Raji (cell line): ENCODE results near the gene SUZ12.

Experiments
- POLR2A ChIP-seq: IDR thresholded peaks from 2 replicates; pipeline ENCODE4 v1.6.1; 2011; ENCODE audit warnings: low read depth, low read length, control low read depth; ENCODE audit not compliant: insufficient read depth

Gene SUZ12

DNA sequence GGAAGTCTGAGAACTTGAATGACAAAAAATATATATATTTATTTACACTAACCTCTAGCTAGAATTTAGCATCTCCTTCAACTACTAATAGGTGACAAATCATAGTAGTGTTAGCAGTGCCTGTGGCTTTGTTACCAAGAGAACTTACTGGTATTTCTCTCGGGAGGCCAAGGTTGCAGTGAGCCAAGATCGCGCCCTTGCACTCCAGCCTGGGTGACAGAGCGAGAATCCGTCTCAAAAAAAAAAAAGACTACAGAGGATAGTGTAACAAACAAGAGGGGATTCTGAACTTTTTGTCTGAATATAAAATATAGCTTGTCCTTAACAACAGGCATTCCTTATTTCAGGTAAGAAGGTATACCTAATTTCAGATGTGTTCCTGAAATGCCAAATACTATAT lies 1.3 kb upstream of the SUZ12 start:
- no peak for TF ChIP-seq POLR2A

GRCh38 chr17:31967648-31968047 lies 30.8 kb downstream of the SUZ12 start:
- TF ChIP-seq POLR2A, result no peak

DNA sequence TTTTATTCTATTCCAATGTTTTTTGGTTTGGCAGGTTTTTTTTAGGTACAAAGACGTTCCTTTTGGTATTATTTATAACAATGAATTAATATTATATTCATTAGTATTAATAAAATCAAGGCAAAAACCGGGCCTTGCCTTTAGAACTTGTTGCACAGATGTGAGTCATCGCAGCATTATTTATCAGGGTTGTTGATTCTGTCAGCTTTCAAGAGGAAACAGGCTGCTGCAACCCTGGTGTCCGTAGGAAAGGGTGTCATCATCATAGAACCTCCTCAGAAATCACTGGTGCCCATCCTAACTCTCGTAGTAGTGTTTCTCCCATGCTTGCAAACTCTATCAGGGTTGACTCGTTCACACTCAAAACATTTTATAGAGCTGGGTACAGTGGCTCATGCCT lies 60.2 kb downstream of the SUZ12 start:
- no peak for TF ChIP-seq POLR2A

DNA sequence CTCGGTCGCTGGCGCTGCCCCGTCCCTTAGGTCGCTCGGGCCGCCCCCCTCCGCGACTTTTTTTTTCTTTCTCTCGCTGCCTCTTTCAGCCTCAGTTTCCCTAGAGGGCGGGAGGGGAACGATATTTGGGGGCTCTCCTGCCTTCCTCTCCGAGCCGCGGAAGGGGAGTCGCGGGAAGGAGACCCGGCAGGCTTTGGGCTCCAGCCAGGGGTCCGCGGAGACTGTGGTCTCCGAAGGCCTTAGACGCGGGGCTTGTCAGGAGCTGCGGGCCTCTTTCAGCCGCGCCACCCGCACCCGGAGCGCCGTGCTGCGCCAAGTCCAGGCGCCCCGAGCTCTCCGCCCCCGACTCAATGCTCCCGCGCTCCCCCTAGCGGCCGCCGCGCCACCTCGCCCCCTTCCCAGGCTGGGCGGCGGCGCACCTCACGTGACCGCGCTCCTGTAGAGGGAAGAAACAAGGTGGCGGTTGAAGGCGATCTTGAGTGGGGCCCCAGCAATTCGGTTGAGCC lies 70.2 kb downstream of the SUZ12 start, which contains the start of gene LRRC37B:
Gene LRRC37B (plus strand): TSS at position 427 of the 506 bp plus-strand sequence. CDS start 14,010 bp downstream, outside the sequence.
- peak; percentile 61 for TF ChIP-seq POLR2A

DNA sequence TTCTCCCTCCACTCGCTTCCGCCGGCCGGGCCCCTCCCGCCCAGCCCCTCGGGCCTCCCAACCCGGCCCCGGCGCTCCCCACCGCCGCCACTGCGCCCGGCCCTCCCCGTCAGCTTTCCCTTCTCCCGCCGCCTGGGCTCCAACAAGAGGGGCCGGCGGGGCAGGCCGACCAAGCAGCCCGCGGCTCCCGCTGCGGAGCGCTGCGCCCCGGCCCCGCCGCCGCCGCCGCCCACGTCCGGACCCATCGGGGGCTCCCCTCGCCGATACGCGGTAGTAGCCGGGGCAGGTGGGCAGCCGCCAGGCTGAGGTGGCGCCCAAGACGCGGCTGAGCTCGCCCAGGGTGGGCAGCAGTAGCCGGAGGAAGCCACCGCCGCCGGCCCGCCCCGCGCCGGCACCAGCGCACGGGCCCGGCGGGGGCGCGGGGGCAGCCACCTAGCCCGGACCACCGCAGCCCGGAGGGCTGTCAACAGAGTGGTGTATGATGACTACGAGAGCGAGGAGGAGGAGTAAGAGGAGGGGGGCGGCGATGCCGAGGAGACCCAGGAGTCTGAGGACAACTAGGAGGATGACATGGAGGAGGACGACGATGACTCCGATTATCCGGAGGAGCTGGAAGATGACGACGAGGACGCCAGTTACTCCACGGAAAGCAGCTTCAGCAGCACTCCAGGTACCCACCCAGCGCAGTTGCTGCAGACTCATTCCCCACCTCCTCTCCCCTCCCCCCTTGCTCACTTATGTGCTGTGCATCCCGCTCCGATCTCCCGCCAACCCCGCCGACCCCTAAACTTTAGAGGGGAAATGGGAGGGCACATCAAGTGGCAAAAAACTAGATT lies 70.9 kb downstream of the SUZ12 start:
- no peak for TF ChIP-seq POLR2A

DNA sequence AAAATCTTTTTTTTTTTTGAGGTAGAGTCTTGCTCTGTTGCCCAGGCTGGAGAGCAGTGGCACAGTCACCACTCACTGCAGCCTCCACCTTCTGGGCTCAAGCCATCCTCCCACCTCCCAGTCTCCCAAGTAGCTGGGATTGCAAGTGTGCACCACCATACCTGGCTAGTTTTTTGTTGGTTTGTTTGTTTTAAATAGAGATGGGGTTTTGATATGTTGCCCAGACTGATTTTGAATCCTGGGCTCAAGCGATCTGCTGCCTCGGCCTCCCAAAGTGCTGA lies 72.4 kb downstream of the SUZ12 start:
- TF ChIP-seq POLR2A, result no peak

GRCh38 chr17:32010114-32010513 lies 73.3 kb downstream of the SUZ12 start:
- TF ChIP-seq POLR2A, result no peak

DNA sequence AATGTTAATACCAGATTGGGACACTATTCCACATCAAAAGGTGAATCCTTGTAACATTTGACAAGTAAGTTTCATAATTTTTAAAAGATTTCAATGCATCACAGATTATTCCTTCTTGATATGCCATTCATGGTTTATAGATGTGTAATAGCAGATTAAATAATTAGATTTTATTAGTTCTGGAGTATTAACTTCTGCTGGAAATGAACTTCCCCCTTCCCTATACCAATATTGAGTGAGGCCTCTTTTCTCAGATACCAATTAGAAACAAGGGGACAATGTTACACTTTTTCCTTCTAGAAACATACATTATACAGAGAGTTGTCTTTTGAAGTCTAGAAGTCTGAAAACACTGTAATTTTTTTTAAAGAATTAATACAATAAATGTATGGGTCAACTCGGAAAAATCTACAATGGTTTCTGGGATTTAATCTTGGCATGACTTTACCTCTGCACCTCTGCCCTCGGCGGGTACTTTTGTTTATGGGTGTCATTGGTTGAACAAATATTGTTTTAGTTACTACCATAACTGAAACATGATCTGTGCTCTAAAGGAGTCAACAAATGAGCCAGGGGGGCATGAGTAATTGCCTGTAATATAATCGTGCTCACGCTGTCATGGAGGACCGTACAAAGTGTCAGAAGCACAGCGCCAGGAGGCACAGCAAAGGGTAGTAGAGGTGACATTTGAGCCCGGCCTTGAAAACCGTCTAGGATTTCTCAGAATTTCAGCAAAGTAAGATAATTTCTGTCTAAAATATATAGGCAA lies 78.6 kb downstream of the SUZ12 start:
- TF ChIP-seq POLR2A, result no peak

GRCh38 chr17:32016231-32016630 lies 79.4 kb downstream of the SUZ12 start:
- no peak for TF ChIP-seq POLR2A

DNA sequence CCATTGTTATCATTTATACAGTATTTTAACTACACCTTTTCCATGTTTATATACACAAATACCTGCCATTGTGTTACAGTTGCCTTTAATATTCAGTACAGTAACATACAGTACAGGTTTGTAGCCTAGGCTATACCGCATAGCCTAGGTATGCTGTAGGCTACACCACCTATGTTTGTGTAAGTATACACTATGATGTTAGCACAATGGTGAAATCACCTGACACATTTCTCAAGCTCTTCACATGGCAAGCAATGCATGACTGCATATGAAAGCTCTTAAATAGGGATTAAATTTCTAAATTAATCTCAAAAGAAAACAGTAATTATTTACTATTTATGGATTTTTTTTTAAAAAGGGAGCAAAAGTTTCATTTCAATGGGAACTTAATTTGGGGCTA lies 82.4 kb downstream of the SUZ12 start:
- TF ChIP-seq POLR2A, result no peak

DNA sequence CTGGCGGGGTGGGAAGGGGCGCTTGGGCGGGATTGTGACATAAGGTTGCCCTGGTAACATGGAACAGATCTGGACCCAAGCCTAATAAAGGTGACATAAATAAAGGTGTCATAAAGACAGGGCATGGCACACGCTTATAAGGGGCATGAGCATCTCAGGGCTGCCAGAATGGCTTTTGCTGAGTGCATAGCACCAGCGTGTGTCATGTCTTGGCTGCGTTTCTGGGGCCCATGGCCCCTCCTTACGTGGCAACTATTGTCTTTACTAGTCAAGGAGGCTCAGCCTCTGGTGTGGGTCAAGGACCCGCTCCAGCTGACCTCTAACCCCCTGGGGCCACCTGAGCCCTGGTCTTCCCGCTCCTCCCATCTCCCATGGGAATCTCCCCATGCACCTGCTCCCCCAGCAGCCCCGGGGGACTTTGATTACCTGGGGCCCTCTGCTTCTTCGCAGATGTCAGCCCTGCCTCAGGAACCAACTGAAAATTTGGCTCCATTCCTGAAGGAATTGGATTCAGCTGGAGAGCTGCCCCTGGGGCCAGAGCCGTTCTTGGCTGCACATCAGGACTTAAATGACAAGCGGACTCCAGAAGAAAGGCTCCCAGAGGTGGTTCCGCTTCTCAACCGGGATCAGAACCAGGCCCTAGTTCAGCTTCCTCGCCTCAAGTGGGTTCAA lies 84.3 kb downstream of the SUZ12 start:
- no peak for TF ChIP-seq POLR2A

- TF ChIP-seq POLR2A, result no peak
Observed at GRCh38 chr17:32021615-32021955, 84.8 kb downstream of the SUZ12 start.

- no peak for TF ChIP-seq POLR2A
Observed at GRCh38 chr17:32033223-32033622, 96.4 kb downstream of the SUZ12 start.
